Sigmoid colon (tissue), 4 donors: ENCODE data around the gene TRIM14.

ENCODE experiments used
- POLR2A ChIP-seq, 2 donors: fragments of 450-650 bp; IDR thresholded peaks; one replicate each; pipeline ENCODE4 v1.6.1; 2016; ENCODE audit warnings: antibody characterized with exemption in 2 of 2, mild to moderate bottlenecking in 2 of 2, moderate library complexity in 2 of 2
- POLR2AphosphoS5 ChIP-seq, 4 donors: sonication (generic); formaldehyde crosslinking; IDR thresholded peaks; one replicate each; pipeline ENCODE4 v1.6.1; 2017; ENCODE audit warnings: antibody characterized with exemption in 4 of 4
- TF ChIP-seq, protein P1 (sequence below), 4 experiments: fragments of 450-650 bp in 3 of 4; fragments of 200-600 bp in 1 of 4; IDR thresholded peaks; one replicate each; pipeline ENCODE4 v1.5.1; 2016 to 2019; ENCODE audit warnings: antibody characterized with exemption in 4 of 4, mild to moderate bottlenecking in 3 of 4, moderate library complexity in 2 of 4

DNA sequence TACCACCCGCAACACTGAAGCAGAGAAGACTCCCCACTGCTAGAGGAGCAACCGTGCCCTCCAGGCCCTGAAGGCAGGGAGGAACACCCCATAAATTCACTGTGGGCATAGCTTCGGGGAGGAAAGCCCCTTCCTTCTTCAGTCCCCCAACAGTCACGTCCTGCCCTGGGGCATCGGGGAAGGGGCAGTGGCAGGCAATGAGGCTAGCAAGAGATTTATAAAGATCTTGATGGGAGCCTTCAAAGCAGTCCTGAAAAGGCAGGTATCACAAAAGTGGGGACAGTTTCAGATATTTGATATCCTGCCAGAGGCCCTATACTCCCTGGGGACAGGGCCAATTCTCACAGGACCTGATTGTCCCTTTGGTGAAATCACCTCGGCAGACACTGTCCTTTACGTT, 16.9 kb upstream of the TRIM14 start:
- TF ChIP-seq, protein P1, sequence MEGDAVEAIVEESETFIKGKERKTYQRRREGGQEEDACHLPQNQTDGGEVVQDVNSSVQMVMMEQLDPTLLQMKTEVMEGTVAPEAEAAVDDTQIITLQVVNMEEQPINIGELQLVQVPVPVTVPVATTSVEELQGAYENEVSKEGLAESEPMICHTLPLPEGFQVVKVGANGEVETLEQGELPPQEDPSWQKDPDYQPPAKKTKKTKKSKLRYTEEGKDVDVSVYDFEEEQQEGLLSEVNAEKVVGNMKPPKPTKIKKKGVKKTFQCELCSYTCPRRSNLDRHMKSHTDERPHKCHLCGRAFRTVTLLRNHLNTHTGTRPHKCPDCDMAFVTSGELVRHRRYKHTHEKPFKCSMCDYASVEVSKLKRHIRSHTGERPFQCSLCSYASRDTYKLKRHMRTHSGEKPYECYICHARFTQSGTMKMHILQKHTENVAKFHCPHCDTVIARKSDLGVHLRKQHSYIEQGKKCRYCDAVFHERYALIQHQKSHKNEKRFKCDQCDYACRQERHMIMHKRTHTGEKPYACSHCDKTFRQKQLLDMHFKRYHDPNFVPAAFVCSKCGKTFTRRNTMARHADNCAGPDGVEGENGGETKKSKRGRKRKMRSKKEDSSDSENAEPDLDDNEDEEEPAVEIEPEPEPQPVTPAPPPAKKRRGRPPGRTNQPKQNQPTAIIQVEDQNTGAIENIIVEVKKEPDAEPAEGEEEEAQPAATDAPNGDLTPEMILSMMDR (IDR thresholded peaks at IDR 0.05), result no peak
- TF ChIP-seq POLR2A (IDR thresholded peaks at IDR 0.05) (no peak), POLR2AphosphoS5 (IDR thresholded peaks at IDR 0.05) (no peak)
